Measurements from ENCODE around the gene SSNA1. TPM values are rescaled to one million over a fixed set of nuclear protein-coding genes. Genes with fewer than 3 reads are reported as not detected.

SSNA1 gene
- total RNA-seq, 4 donors from 2014 or later, result 67.1 to 124 (median 96.7) TPM

- 0% methylated on average over 5 of the region's 118 CpGs; no CpG with 5 or more reads in 1 of the 2 donors for WGBS, 2 donors
- peak within 1 kb of the TSS; percentile 59 to 82 (median 72) for H3K4me3 ChIP-seq
- no peaks in the 10 kb centered on the region for H3K36me3 ChIP-seq
- TF ChIP-seq, protein P1, sequence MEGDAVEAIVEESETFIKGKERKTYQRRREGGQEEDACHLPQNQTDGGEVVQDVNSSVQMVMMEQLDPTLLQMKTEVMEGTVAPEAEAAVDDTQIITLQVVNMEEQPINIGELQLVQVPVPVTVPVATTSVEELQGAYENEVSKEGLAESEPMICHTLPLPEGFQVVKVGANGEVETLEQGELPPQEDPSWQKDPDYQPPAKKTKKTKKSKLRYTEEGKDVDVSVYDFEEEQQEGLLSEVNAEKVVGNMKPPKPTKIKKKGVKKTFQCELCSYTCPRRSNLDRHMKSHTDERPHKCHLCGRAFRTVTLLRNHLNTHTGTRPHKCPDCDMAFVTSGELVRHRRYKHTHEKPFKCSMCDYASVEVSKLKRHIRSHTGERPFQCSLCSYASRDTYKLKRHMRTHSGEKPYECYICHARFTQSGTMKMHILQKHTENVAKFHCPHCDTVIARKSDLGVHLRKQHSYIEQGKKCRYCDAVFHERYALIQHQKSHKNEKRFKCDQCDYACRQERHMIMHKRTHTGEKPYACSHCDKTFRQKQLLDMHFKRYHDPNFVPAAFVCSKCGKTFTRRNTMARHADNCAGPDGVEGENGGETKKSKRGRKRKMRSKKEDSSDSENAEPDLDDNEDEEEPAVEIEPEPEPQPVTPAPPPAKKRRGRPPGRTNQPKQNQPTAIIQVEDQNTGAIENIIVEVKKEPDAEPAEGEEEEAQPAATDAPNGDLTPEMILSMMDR (IDR thresholded peaks at IDR 0.05), result peak in 2 of 6 experiments; percentile 3 to 17
- TF ChIP-seq POLR2A (IDR thresholded peaks at IDR 0.05), result peak in 3 of 4 donors; percentile 23 to 83 (median 82)
- H3K27ac ChIP-seq, result peak within 1 kb of the TSS; percentile 89 to 94 (median 90)
- peaks cover 64 to 86% (median 73%) of the 10 kb centered on the region in 3 donors for H3K4me1 ChIP-seq
- no peaks in the 10 kb centered on the region for H3K9me3 ChIP-seq
- H3K27me3 ChIP-seq, result no peaks in the 10 kb centered on the region
- intact Hi-C loops (cut with DNase I), result no loop called here
- DNase-seq, result peak; percentile 96
These were observed 12.1 kb downstream of the SSNA1 start, which contains the start of gene TPRN for GRCh38 chr9:137200311-137201204. TSS of gene TPRN (minus strand) at chr9:137200741. CDS start at chr9:137200711, 30 bp downstream.

GRCh38 chr9:137201205-137201868, 12.9 kb downstream of the SSNA1 start:
- Histone ChIP-seq H3K4me1 (peaks cover 63 to 85% (median 72%) of the 10 kb centered on the region in 3 donors), H3K36me3 (no peaks in the 10 kb centered on the region), H3K4me3 (peak overlapping the region; percentile 59 to 82 (median 72)), H3K27ac (peak overlapping the region; percentile 89 to 94 (median 90)), H3K27me3 (no peaks in the 10 kb centered on the region), H3K9me3 (no peaks in the 10 kb centered on the region)
- intact Hi-C loops (cut with DNase I), result no loop called here
- TF ChIP-seq POLR2A (IDR thresholded peaks at IDR 0.05), result no peak
- TF ChIP-seq, protein P1 (IDR thresholded peaks at IDR 0.05), result peak in 1 of 6 experiments; percentile 4
- DNase-seq, result no peak
- 14 to 15% methylated on average over 9 to 13 of the region's 23 CpGs for WGBS, 2 donors

DNA sequence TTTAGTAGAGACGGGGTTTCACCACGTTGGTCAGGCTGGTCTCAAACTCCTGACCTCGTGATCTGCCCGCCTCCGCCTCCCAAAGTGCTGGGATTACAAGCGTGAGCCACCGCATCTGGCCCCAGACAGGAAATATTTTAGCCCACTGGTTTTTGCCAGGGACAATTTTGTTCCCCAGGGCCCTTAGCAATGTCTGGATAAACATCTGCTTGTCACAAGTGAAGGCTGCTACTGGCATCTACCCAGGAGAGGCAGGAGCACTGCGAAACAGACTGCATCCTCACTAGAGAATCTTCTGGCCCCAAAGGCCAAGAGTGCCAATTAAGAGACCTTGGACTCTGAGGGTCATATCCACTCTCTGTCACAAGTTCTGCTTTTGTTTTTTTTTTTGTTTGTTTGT, 14.5 kb downstream of the SSNA1 start:
- Histone ChIP-seq H3K27me3 (no peaks in the 10 kb centered on the region), H3K4me3 (no peak overlapping the region), H3K36me3 (no peaks in the 10 kb centered on the region), H3K27ac (no peak overlapping the region), H3K4me1 (peaks cover 58 to 80% (median 64%) of the 10 kb centered on the region in 3 donors), H3K9me3 (no peaks in the 10 kb centered on the region)
- intact Hi-C loops (cut with DNase I), result no loop called here
- DNase-seq, result no peak
- TF ChIP-seq POLR2A (IDR thresholded peaks at IDR 0.05), result no peak
- TF ChIP-seq, protein P1 (IDR thresholded peaks at IDR 0.05), result no peak
- 74 to 78% methylated on average over 5 to 6 of the region's 8 CpGs for WGBS, 2 donors

GRCh38 chr9:137204731-137205125, 16.3 kb downstream of the SSNA1 start:
- Histone ChIP-seq H3K4me1 (peaks cover 42 to 63% (median 46%) of the 10 kb centered on the region in 3 donors), H3K27ac (peak overlapping the region; percentile 88 to 96 (median 92)), H3K27me3 (no peaks in the 10 kb centered on the region), H3K9me3 (no peaks in the 10 kb centered on the region), H3K4me3 (peak overlapping the region; percentile 93 to 99 (median 98)), H3K36me3 (peaks cover 0 to 15% (median 0%) of the 10 kb centered on the region in 3 donors)
- WGBS, 2 donors, result 17 to 50% methylated on average over 2 to 15 of the region's 21 CpGs
- no peak for DNase-seq
- intact Hi-C loops (cut with DNase I), result no loop called here
- TF ChIP-seq, protein P1 (IDR thresholded peaks at IDR 0.05), result no peak
- no peak for TF ChIP-seq POLR2A (IDR thresholded peaks at IDR 0.05)

Measured in esophagus squamous epithelium (tissue), 5 donors.